ENCODE data around the gene SNTB2.

Gene SNTB2

GRCh38 chr16:69349536-69349935 lies 162.6 kb downstream of the SNTB2 start:
- DNase-seq, result no peak

GRCh38 chr16:69350536-69351133 lies 163.7 kb downstream of the SNTB2 start:
- DNase-seq, result no peak

- no peak for DNase-seq
Observed at GRCh38 chr16:69351309-69352027, 164.5 kb downstream of the SNTB2 start, which contains the start of gene TMED6. Gene TMED6, minus strand, starts transcription at chr16:69351786. Its CDS starts 33 bp downstream, at chr16:69351753.
